Activated B cell treated with CpG ODN at 0.5 μM for 24 hours (primary cell): ENCODE results near the gene AP3B2. TPM values are rescaled to one million over a fixed set of nuclear protein-coding genes. Genes with fewer than 3 reads are reported as not detected.

ENCODE experiments used
- ATAC-seq: fragments of 200-7000 bp; cut with Tn5 transposase; one replicate; pipeline ENCODE4 v1.10.0; 2021; ENCODE audit warnings: low read depth, mild to moderate bottlenecking, moderate library complexity
- CTCF ChIA-PET: fragments of 350-600 bp; sonication (Branson Sonifier 250); formaldehyde crosslinking; loops from one replicate; lab custom pipeline; 2021; ENCODE audit warnings: antibody characterized with exemption; lab: Charles Lee
- POLR2A ChIA-PET: fragments of 350-600 bp; sonication (Branson Sonifier 250); formaldehyde crosslinking; loops from one replicate; lab custom pipeline; 2021; ENCODE audit warnings: antibody characterized with exemption; lab: Charles Lee
- DNase-seq: peaks from one replicate; pipeline ENCODE4 v3.0.0; 2022
- H3K27ac Mint-ChIP-seq: one replicate; pipeline ENCODE4 v1.8.0; 2020; ENCODE audit warnings: mixed read lengths
- H3K27me3 Mint-ChIP-seq: one replicate; pipeline ENCODE4 v1.8.0; 2021; ENCODE audit warnings: mixed read lengths
- H3K36me3 Mint-ChIP-seq: one replicate; pipeline ENCODE4 v1.8.0; 2021; ENCODE audit warnings: low read depth, mixed read lengths
- H3K4me1 Mint-ChIP-seq: one replicate; pipeline ENCODE4 v1.8.0; 2021; ENCODE audit warnings: mixed read lengths
- H3K4me3 Mint-ChIP-seq: one replicate; pipeline ENCODE4 v1.8.0; 2020; ENCODE audit warnings: mild to moderate bottlenecking, mixed read lengths
- H3K9me3 Mint-ChIP-seq: one replicate; pipeline ENCODE4 v1.8.0; 2020; ENCODE audit warnings: mixed read lengths
- intact Hi-C: fragments of 100-400 bp; cut with micrococcal nuclease; formaldehyde crosslinking; loops from one replicate; pipeline ENCODE4 v1.15.1; 2024
- total RNA-seq: library from RNA; stranded (reverse); gene quantifications from 2 replicates; pipeline ENCODE4 v1.2.3, GENCODE V29; 2022
- TF ChIP-seq, protein P1 (sequence below): fragments of 200-600 bp; IDR thresholded peaks from one replicate; pipeline ENCODE4 v1.8.0; 2022; ENCODE audit warnings: antibody characterized with exemption, mild to moderate bottlenecking

AP3B2 gene
- total RNA-seq, 1 donor from 2014 or later, result 0.22 TPM

DNA sequence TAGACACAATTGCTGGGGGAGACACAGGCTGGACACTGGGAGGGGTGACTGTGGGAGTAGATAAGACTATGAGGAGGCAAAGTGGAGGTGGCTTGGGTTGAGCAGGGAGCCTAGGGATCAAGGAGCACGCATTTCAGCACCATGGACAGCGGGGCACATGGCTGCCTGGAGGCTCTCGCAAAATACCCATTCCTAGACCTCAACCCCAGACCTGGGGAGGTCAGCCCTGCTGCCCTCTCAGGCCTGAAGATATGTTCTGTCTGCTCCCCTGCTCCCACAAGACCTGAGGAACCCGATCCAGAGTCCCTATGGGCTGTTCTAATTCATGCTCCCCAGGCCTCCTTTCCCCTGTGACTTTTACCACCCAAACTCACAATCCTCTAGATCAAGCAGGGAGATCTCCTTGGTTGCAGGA is 46.5 kb downstream of the AP3B2 start:
- peak; percentile 21 for ATAC-seq
- H3K9me3 Mint-ChIP-seq, result no peaks in the 10 kb centered on the region
- H3K4me3 Mint-ChIP-seq, result no peak overlapping the region
- POLR2A ChIA-PET, result no interaction called here
- H3K36me3 Mint-ChIP-seq, result no peaks in the 10 kb centered on the region
- H3K4me1 Mint-ChIP-seq, result no peaks in the 10 kb centered on the region
- TF ChIP-seq, protein P1, sequence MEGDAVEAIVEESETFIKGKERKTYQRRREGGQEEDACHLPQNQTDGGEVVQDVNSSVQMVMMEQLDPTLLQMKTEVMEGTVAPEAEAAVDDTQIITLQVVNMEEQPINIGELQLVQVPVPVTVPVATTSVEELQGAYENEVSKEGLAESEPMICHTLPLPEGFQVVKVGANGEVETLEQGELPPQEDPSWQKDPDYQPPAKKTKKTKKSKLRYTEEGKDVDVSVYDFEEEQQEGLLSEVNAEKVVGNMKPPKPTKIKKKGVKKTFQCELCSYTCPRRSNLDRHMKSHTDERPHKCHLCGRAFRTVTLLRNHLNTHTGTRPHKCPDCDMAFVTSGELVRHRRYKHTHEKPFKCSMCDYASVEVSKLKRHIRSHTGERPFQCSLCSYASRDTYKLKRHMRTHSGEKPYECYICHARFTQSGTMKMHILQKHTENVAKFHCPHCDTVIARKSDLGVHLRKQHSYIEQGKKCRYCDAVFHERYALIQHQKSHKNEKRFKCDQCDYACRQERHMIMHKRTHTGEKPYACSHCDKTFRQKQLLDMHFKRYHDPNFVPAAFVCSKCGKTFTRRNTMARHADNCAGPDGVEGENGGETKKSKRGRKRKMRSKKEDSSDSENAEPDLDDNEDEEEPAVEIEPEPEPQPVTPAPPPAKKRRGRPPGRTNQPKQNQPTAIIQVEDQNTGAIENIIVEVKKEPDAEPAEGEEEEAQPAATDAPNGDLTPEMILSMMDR, result no peak
- DNase-seq, result no peak
- H3K27me3 Mint-ChIP-seq, result peaks cover 21% of the 10 kb centered on the region
- intact Hi-C loops, result no loop called here
- H3K27ac Mint-ChIP-seq, result no peak overlapping the region
- CTCF ChIA-PET, result no interaction called here

DNA sequence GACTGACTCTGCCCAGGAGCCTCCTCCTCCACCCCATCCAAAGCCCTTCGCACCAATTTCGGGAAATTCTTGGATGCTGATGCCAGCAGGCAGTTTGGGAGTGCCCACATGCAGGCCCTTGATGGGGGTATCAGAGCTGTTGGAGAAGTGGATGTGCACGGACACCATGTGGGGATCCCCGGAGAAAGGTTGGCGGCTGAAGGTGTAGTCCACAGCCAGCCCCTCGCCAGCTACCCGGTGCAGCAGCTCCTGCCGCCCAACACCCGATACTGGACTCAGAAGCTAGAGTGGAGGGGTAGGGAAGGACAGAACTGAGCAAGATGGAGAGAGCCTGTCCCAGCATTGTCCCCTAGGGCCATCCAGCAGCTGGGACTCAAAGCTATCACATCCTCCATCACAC is 47.0 kb downstream of the AP3B2 start:
- H3K36me3 Mint-ChIP-seq, result no peaks in the 10 kb centered on the region
- peaks cover 21% of the 10 kb centered on the region for H3K27me3 Mint-ChIP-seq
- no peaks in the 10 kb centered on the region for H3K9me3 Mint-ChIP-seq
- H3K4me3 Mint-ChIP-seq, result no peak overlapping the region
- H3K27ac Mint-ChIP-seq, result no peak overlapping the region
- DNase-seq (no peak), ATAC-seq (no peak)
- TF ChIP-seq, protein P1, result no peak
- intact Hi-C loops, result no loop called here
- H3K4me1 Mint-ChIP-seq, result no peaks in the 10 kb centered on the region
- CTCF ChIA-PET, result no interaction called here
- POLR2A ChIA-PET, result no interaction called here

DNA sequence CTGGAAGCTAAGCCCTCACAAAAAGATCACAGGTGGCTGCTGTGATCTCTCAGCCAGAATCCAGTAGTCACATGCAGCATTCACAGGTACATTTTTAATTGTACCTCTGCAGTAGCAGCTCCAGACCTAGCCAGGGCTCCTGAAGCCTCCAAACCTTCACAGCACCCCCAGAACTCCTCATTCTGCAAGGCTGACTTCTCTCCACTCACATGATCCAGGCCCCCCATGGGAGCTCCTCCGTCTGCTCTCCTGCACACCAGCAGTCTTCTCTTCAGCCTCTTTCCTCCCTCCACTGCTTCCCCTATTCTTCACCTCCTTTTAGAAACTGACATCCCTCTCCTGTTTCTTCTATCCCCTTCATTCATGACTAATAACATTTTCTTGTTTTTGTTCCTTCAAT is 49.3 kb downstream of the AP3B2 start:
- Mint-ChIP-seq H3K4me1 (no peaks in the 10 kb centered on the region), H3K27me3 (peaks cover 20% of the 10 kb centered on the region), H3K36me3 (no peaks in the 10 kb centered on the region), H3K27ac (no peak overlapping the region), H3K9me3 (no peaks in the 10 kb centered on the region), H3K4me3 (no peak overlapping the region)
- ATAC-seq, result no peak
- intact Hi-C loops, result no loop called here
- POLR2A ChIA-PET, result no interaction called here
- no peak for DNase-seq
- TF ChIP-seq, protein P1, result no peak
- CTCF ChIA-PET, result no interaction called here

DNA sequence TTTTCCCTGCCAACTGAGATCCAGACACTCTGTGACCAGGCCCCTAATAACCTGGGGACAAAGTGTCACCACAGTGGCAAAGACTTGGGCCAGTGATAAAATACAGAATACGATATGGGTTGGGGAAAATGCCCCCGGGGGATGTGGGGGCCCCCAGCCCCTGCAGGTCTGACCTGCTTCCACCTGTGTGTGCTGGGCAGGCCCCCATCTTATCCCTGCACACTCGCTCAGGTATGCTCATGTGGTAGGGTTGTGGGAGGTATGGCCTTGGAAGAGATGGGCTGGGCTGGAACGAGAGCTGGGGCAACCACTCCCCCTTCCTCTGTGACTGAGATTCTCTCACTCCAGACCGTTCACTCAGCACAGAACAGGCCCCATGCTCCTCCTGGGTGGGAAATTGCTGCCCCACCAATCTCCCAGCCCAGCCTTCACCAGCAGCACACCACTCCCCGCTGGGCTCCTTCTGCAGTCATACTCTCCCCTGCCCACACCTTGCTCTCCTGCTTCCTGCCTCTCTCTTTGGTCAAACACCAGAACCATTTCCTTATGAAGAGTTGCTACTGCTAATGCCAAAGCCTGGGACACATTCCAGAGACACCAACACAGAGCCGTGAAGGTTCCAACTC is 52.9 kb downstream of the AP3B2 start:
- CTCF ChIA-PET, result no interaction called here
- ATAC-seq (no peak), DNase-seq (no peak)
- Mint-ChIP-seq H3K27ac (no peak overlapping the region), H3K27me3 (peaks cover 17% of the 10 kb centered on the region), H3K4me1 (no peaks in the 10 kb centered on the region), H3K4me3 (no peak overlapping the region), H3K9me3 (no peaks in the 10 kb centered on the region), H3K36me3 (no peaks in the 10 kb centered on the region)
- TF ChIP-seq, protein P1, result no peak
- POLR2A ChIA-PET, result no interaction called here
- intact Hi-C loops, result no loop called here

DNA sequence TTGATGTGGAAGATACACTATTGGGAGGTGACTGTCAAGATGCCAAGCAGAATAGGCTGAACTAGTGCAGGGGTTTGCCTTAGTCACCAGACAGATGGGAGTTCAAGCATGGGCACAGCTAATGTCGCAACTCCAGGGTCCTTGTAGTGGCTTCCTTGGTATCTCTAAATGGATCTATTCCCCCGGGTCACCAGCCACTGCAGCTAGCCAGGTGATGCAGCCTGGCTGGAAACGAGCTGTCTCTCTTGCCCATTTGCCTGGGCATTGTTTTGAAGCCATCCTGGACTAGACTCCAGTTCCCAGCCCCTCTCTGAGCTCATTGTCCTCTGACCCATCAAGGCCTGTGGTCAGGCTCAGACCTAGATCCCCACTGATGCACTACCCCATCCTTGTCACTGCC is 54.1 kb downstream of the AP3B2 start:
- no peak for DNase-seq
- Mint-ChIP-seq H3K27ac (no peak overlapping the region), H3K27me3 (peaks cover 18% of the 10 kb centered on the region), H3K36me3 (no peaks in the 10 kb centered on the region), H3K4me3 (no peak overlapping the region), H3K9me3 (no peaks in the 10 kb centered on the region), H3K4me1 (no peaks in the 10 kb centered on the region)
- no peak for ATAC-seq
- CTCF ChIA-PET, result no interaction called here
- POLR2A ChIA-PET, result no interaction called here
- TF ChIP-seq, protein P1, result no peak
- intact Hi-C loops, result no loop called here
